Caco-2 (cell line): ENCODE results near the gene GRAP. TPM values are rescaled to one million over a fixed set of nuclear protein-coding genes. Genes with fewer than 3 reads are reported as not detected.

Source experiments
- BruUV-seq: library from RNA; stranded (reverse); fragments of 400-500 nt; replicated peaks from 2 replicates; lab custom pipeline; 2021; lab: Mats Ljungman, UMichigan
- CTCF ChIA-PET: fragments of 300-600 bp; sonication (Branson Sonifier 250); formaldehyde crosslinking; loops from one replicate; lab custom pipeline; 2022; ENCODE audit warnings: antibody characterized with exemption; lab: Charles Lee
- POLR2A ChIA-PET: fragments of 300-600 bp; sonication (Branson Sonifier 250); formaldehyde crosslinking; loops from one replicate; lab custom pipeline; 2022; ENCODE audit warnings: antibody characterized with exemption; lab: Charles Lee
- DNase-seq, 2 experiments: peaks; one replicate each; pipeline versions ENCODE4 v3.0.0 to v3.0.0-alpha.2; 2020 to 2022
- H3K27me3 ChIP-seq: replicated peaks from 2 replicates; pipeline ENCODE4 v1.6.0; 2011; ENCODE audit warnings: low read length; ENCODE audit not compliant: control insufficient read depth, insufficient read depth
- H3K36me3 ChIP-seq: 2 replicates; pipeline ENCODE4 v1.5.1; 2011; ENCODE audit warnings: low read length; ENCODE audit not compliant: control insufficient read depth, insufficient read depth
- H3K4me1 ChIP-seq: fragments of 250-450 bp; sonication (Bioruptor Pico); 2 replicates; pipeline ENCODE4 v1.5.1; 2020; ENCODE audit warnings: mild to moderate bottlenecking
- H3K4me3 ChIP-seq: 2 replicates; pipeline ENCODE4 v1.5.1; 2011; ENCODE audit warnings: low read depth, mild to moderate bottlenecking, control low read depth, low read length
- H3K9me3 ChIP-seq: fragments of 250-450 bp; sonication (Bioruptor Pico); 2 replicates; pipeline ENCODE4 v1.5.1; 2020; ENCODE audit warnings: mild to moderate bottlenecking, moderate library complexity
- H3K27ac Mint-ChIP-seq: one replicate; pipeline ENCODE4 v1.8.0; 2022; ENCODE audit warnings: mixed read lengths; ENCODE audit not compliant: unreplicated experiment
- H3K27me3 Mint-ChIP-seq: one replicate; pipeline ENCODE4 v1.8.0; 2022; ENCODE audit warnings: mixed read lengths; ENCODE audit not compliant: insufficient read depth, unreplicated experiment
- H3K36me3 Mint-ChIP-seq: one replicate; pipeline ENCODE4 v1.8.0; 2022; ENCODE audit warnings: mild to moderate bottlenecking, mixed read lengths; ENCODE audit not compliant: insufficient read depth, unreplicated experiment
- H3K4me1 Mint-ChIP-seq: one replicate; pipeline ENCODE4 v1.8.0; 2022; ENCODE audit warnings: low read depth, mixed read lengths; ENCODE audit not compliant: unreplicated experiment
- H3K4me3 Mint-ChIP-seq: one replicate; pipeline ENCODE4 v1.8.0; 2022; ENCODE audit warnings: mild to moderate bottlenecking, moderate library complexity, mixed read lengths; ENCODE audit not compliant: unreplicated experiment
- H3K9me3 Mint-ChIP-seq: one replicate; pipeline ENCODE4 v1.8.0; 2022; ENCODE audit warnings: mixed read lengths; ENCODE audit not compliant: unreplicated experiment
- CTCF ChIP-seq, 2 experiments: fragments of 200-600 bp in 1 of 2; IDR thresholded peaks; 1 replicate in 1 of 2; 2 replicates in 1 of 2; pipeline versions ENCODE4 v1.5.1 to v1.8.0; 2011 to 2022; ENCODE audit warnings: antibody characterized with exemption in 1 of 2, control low read depth in 1 of 2, inconsistent platforms in 1 of 2, low read depth in 1 of 2, low read length in 1 of 2, mild to moderate bottlenecking in 1 of 2, moderate library complexity in 1 of 2; ENCODE audit not compliant: insufficient read depth in 1 of 2, severe bottlenecking in 1 of 2, unreplicated experiment in 1 of 2
- intact Hi-C: fragments of 100-400 bp; cut with micrococcal nuclease; formaldehyde crosslinking; loops from one replicate; pipeline ENCODE4 v1.10.0; 2022; ENCODE audit not compliant: unreplicated experiment
- total RNA-seq: library from RNA; stranded (reverse); gene quantifications from 2 replicates; pipeline ENCODE4 v1.2.3, GENCODE V29; 2022

The GRAP gene
- total RNA-seq, 1 experiment from 2014 or later: 0.50 TPM

GRCh38 chr17:18999911-19000310 lies 46.8 kb downstream of the GRAP start:
- no peak for TF ChIP-seq CTCF (IDR thresholded peaks at IDR 0.05; ENCODE audit: insufficient read depth in 1 of 2, low read depth in 1 of 2, low read length in 1 of 2, severe bottlenecking in 1 of 2, unreplicated experiment in 1 of 2)
- peaks cover 13% of the 10 kb centered on the region for H3K9me3 Mint-ChIP-seq

GRCh38 chr17:18999394-18999793 lies 47.4 kb downstream of the GRAP start:
- Histone ChIP-seq H3K4me1 (peaks cover 15% of the 10 kb centered on the region), H3K27me3 (no peaks in the 10 kb centered on the region), H3K36me3 (no peaks in the 10 kb centered on the region; the same call in 1 of the 2 replicates), H3K4me3 (no peak overlapping the region), H3K9me3 (peaks cover 7% of the 10 kb centered on the region; the same call in 1 of the 2 replicates)
- CTCF ChIA-PET: no interaction called here
- H3K9me3 Mint-ChIP-seq: peaks cover 14% of the 10 kb centered on the region
- H3K36me3 Mint-ChIP-seq: peaks cover 67% of the 10 kb centered on the region
- TF ChIP-seq CTCF (IDR thresholded peaks at IDR 0.05; ENCODE audit: insufficient read depth in 1 of 2, low read depth in 1 of 2, low read length in 1 of 2, severe bottlenecking in 1 of 2, unreplicated experiment in 1 of 2): no peak
- H3K4me1 Mint-ChIP-seq: peaks cover 7% of the 10 kb centered on the region
- no peaks in the 10 kb centered on the region for H3K27me3 Mint-ChIP-seq
- no peak overlapping the region for H3K27ac Mint-ChIP-seq
- POLR2A ChIA-PET: no interaction called here
- H3K4me3 Mint-ChIP-seq: no peak overlapping the region
- DNase-seq: no peak
- intact Hi-C loops: no loop called here
- no TSS peak for BruUV-seq

More at GRCh38 chr17:18999911-19000310, 46.8 kb downstream of the GRAP start:
- ChIA-PET CTCF (no interaction called here), POLR2A (no interaction called here)
- H3K4me1 ChIP-seq: peaks cover 17% of the 10 kb centered on the region
- DNase-seq: no peak
- Mint-ChIP-seq H3K27me3 (no peaks in the 10 kb centered on the region), H3K27ac (no peak overlapping the region), H3K4me3 (no peak overlapping the region), H3K4me1 (peaks cover 7% of the 10 kb centered on the region), H3K36me3 (peaks cover 62% of the 10 kb centered on the region)
- H3K9me3 ChIP-seq: peaks cover 7% of the 10 kb centered on the region; the same call in 1 of the 2 replicates
- intact Hi-C loops: no loop called here
- no TSS peak for BruUV-seq
- H3K4me3 ChIP-seq: no peak overlapping the region
- no peaks in the 10 kb centered on the region for H3K27me3 ChIP-seq
- no peaks in the 10 kb centered on the region; the same call in 1 of the 2 replicates for H3K36me3 ChIP-seq

- no peak overlapping the region for H3K27ac Mint-ChIP-seq
- H3K36me3 ChIP-seq: no peaks in the 10 kb centered on the region; the same call in 1 of the 2 replicates
- no peak overlapping the region for H3K4me3 ChIP-seq
- no peak overlapping the region for H3K4me3 Mint-ChIP-seq
- no peaks in the 10 kb centered on the region for H3K27me3 ChIP-seq
- peaks cover 7% of the 10 kb centered on the region; the same call in 1 of the 2 replicates for H3K9me3 ChIP-seq
- peaks cover 76% of the 10 kb centered on the region for H3K36me3 Mint-ChIP-seq
- H3K27me3 Mint-ChIP-seq: no peaks in the 10 kb centered on the region
- no peak for TF ChIP-seq CTCF (IDR thresholded peaks at IDR 0.05; ENCODE audit: insufficient read depth in 1 of 2, low read depth in 1 of 2, low read length in 1 of 2, severe bottlenecking in 1 of 2, unreplicated experiment in 1 of 2)
- peaks cover 7% of the 10 kb centered on the region for H3K4me1 Mint-ChIP-seq
- peaks cover 14% of the 10 kb centered on the region for H3K9me3 Mint-ChIP-seq
- intact Hi-C loops: no loop called here
- H3K4me1 ChIP-seq: peaks cover 7% of the 10 kb centered on the region
- no peak for DNase-seq
- POLR2A ChIA-PET: no interaction called here
- BruUV-seq: no TSS peak
- CTCF ChIA-PET: no interaction called here
These were observed 49.0 kb downstream of the GRAP start for GRCh38 chr17:18997650-18998196.
